IMR-90 (cell line): ENCODE results near the gene ABCC5. TPM values are rescaled to one million over a fixed set of nuclear protein-coding genes. Genes with fewer than 3 reads are reported as not detected.

ENCODE experiments used
- ATAC-seq: fragments of 200-7000 bp; cut with Tn5 transposase; 2 replicates; pipeline ENCODE4 v1.9.1; 2020; ENCODE audit warnings: low read depth, mild to moderate bottlenecking, moderate library complexity
- BruUV-seq: library from RNA; stranded (reverse); fragments of 400-500 nt; replicated peaks from 2 replicates; lab custom pipeline; 2021; lab: Mats Ljungman, UMichigan
- CTCF ChIA-PET: fragments of 300-600 bp; formaldehyde crosslinking; extraction: SDS; loops from one replicate; lab custom pipeline; 2021; ENCODE audit warnings: antibody characterized with exemption; lab: Yijun Ruan, JAX
- POLR2A ChIA-PET: fragments of 300-600 bp; sonication (Branson Sonifier 250); formaldehyde crosslinking; loops from one replicate; lab custom pipeline; 2022; ENCODE audit warnings: antibody characterized with exemption; ENCODE audit not compliant: unreplicated experiment; lab: Charles Lee
- DNase-seq: peaks from one replicate; pipeline ENCODE4 v3.0.0; 2013
- H2AFZ ChIP-seq: replicated peaks from 2 replicates; pipeline ENCODE3; 2013; ENCODE audit warnings: low read length, mild to moderate bottlenecking; ENCODE audit not compliant: poor library complexity
- H2AK5ac ChIP-seq: 2 replicates; pipeline ENCODE4 v1.6.1; 2013; ENCODE audit warnings: low read depth, low read length, inconsistent platforms
- H2AK9ac ChIP-seq: replicated peaks from 2 replicates; pipeline ENCODE3; 2013; ENCODE audit warnings: mild to moderate bottlenecking, low read depth, low read length, moderate library complexity; ENCODE audit not compliant: poor library complexity
- H2BK120ac ChIP-seq: 2 replicates; pipeline ENCODE4 v1.6.1; 2013; ENCODE audit warnings: low read depth, low read length, inconsistent platforms
- H2BK15ac ChIP-seq: 3 replicates; pipeline ENCODE4 v1.6.1; 2013; ENCODE audit warnings: low read depth, low read length, inconsistent platforms
- H2BK20ac ChIP-seq: 2 replicates; pipeline ENCODE4 v1.6.1; 2013; ENCODE audit warnings: low read depth, mild to moderate bottlenecking, inconsistent platforms, low read length, moderate library complexity
- H2BK5ac ChIP-seq: 2 replicates; pipeline ENCODE4 v1.6.1; 2013; ENCODE audit warnings: mild to moderate bottlenecking, low read depth, low read length, inconsistent platforms; ENCODE audit not compliant: poor library complexity, severe bottlenecking
- H3K14ac ChIP-seq: replicated peaks from 2 replicates; pipeline ENCODE4 v1.6.1; 2013; ENCODE audit warnings: low read depth, low read length, inconsistent platforms
- H3K18ac ChIP-seq: 2 replicates; pipeline ENCODE4 v1.6.1; 2013; ENCODE audit warnings: low read depth, low read length, control low read depth
- H3K23ac ChIP-seq: 2 replicates; pipeline ENCODE4 v1.6.1; 2013; ENCODE audit warnings: low read depth, low read length, inconsistent platforms
- H3K27ac ChIP-seq: 2 replicates; pipeline ENCODE4 v1.5.1; 2013; ENCODE audit warnings: mild to moderate bottlenecking, control low read depth, low read length; ENCODE audit not compliant: insufficient read depth
- H3K27me3 ChIP-seq: 2 replicates; pipeline ENCODE4 v1.6.1; 2013; ENCODE audit warnings: low read length; ENCODE audit not compliant: control insufficient read depth, insufficient read depth
- H3K36me3 ChIP-seq: 2 replicates; pipeline ENCODE4 v1.6.1; 2013; ENCODE audit warnings: low read length, mixed read lengths; ENCODE audit not compliant: control insufficient read depth, insufficient read depth
- H3K4ac ChIP-seq: 2 replicates; pipeline ENCODE4 v1.6.1; 2013; ENCODE audit warnings: low read depth, low read length, inconsistent platforms
- H3K4me1 ChIP-seq: 2 replicates; pipeline ENCODE4 v1.6.1; 2013; ENCODE audit warnings: low read length, mixed read lengths; ENCODE audit not compliant: control insufficient read depth, insufficient read depth
- H3K4me2 ChIP-seq: 2 replicates; pipeline ENCODE4 v1.6.1; 2013; ENCODE audit warnings: low read depth, mild to moderate bottlenecking, control low read depth, low read length, moderate library complexity
- H3K4me3 ChIP-seq: 2 replicates; pipeline ENCODE4 v1.5.1; 2013; ENCODE audit warnings: low read depth, mild to moderate bottlenecking, control low read depth, low read length, moderate library complexity; ENCODE audit not compliant: insufficient read depth
- H3K56ac ChIP-seq: 2 replicates; pipeline ENCODE4 v1.6.1; 2013; ENCODE audit warnings: low read length, inconsistent platforms; ENCODE audit not compliant: insufficient read depth; ENCODE audit errors: extremely low read depth
- H3K79me1 ChIP-seq, 2 experiments: 2 replicates each; pipeline ENCODE4 v1.6.1; 2013; ENCODE audit warnings: low read length in 2 of 2, inconsistent platforms in 1 of 2, low read depth in 1 of 2
- H3K9ac ChIP-seq: 2 replicates; pipeline ENCODE4 v1.6.1; 2013; ENCODE audit warnings: low read depth, low read length, control low read depth
- H3K9me1 ChIP-seq: 2 replicates; pipeline ENCODE4 v1.6.1; 2013; ENCODE audit warnings: low read length, inconsistent platforms; ENCODE audit not compliant: insufficient read depth
- H3K9me3 ChIP-seq: 2 replicates; pipeline ENCODE4 v1.6.1; 2013; ENCODE audit warnings: low read length; ENCODE audit not compliant: control insufficient read depth, insufficient read depth
- H4K20me1 ChIP-seq: 2 replicates; pipeline ENCODE4 v1.6.1; 2013; ENCODE audit warnings: low read length, inconsistent platforms; ENCODE audit not compliant: insufficient read depth
- H4K5ac ChIP-seq: 2 replicates; pipeline ENCODE4 v1.6.1; 2013; ENCODE audit warnings: mild to moderate bottlenecking, low read depth, low read length, control low read depth
- H4K8ac ChIP-seq, 2 experiments: 2 replicates each; pipeline ENCODE4 v1.6.1; 2013; ENCODE audit warnings: low read depth in 2 of 2, low read length in 2 of 2, control low read depth in 1 of 2, inconsistent platforms in 1 of 2
- H4K91ac ChIP-seq: 2 replicates; pipeline ENCODE4 v1.6.1; 2013; ENCODE audit warnings: low read depth, low read length, inconsistent platforms; ENCODE audit not compliant: insufficient read depth
- BHLHE40 ChIP-seq: fragments of 150-350 bp; IDR thresholded peaks from 2 replicates; pipeline ENCODE4 v1.6.1; 2016; ENCODE audit warnings: mild to moderate bottlenecking, low read depth, low read length
- CEBPB ChIP-seq: IDR thresholded peaks from 2 replicates; pipeline ENCODE4 v1.6.1; 2012; ENCODE audit warnings: low read depth, low read length, improper control_type of control experiment
- CHD1 ChIP-seq: IDR thresholded peaks from 2 replicates; pipeline ENCODE4 v1.6.1; 2012; ENCODE audit warnings: low read depth, low read length, improper control_type of control experiment
- FOS ChIP-seq: fragments of 150-350 bp; IDR thresholded peaks from 2 replicates; pipeline ENCODE4 v1.6.1; 2016; ENCODE audit warnings: low read depth, low read length
- RCOR1 ChIP-seq: IDR thresholded peaks from 2 replicates; pipeline ENCODE4 v1.6.1; 2012; ENCODE audit warnings: mild to moderate bottlenecking, low read length, improper control_type of control experiment; ENCODE audit not compliant: insufficient replicate concordance
- RFX5 ChIP-seq: IDR thresholded peaks from 2 replicates; pipeline ENCODE4 v1.8.0; 2012; ENCODE audit warnings: low read depth, mild to moderate bottlenecking, low read length, moderate library complexity
- SMC3 ChIP-seq: fragments of 150-350 bp; IDR thresholded peaks from 2 replicates; pipeline ENCODE4 v1.6.1; 2016; ENCODE audit warnings: low read depth, mild to moderate bottlenecking, antibody characterized with exemption, low read length, moderate library complexity
- WGBS, 2 experiments: methylation state at CpG; one replicate each; pipeline versions ENCODE4 v1.1.5 to v1.1.7; 2013; ENCODE audit warnings: missing lambda C conversion rate in 2 of 2; ENCODE audit not compliant: insufficient read length in 1 of 2; ENCODE audit errors: extremely low coverage in 2 of 2; 5-methylcytosine and 5-hydroxymethylcytosine counted together
- dilution Hi-C: fragments of 300-500 bp; cut with HindIII; formaldehyde crosslinking; loops from one replicate; pipeline ENCODE4 v1.14.3; 2018; ENCODE audit warnings: low sequenced_read_pairs; ENCODE audit not compliant: unreplicated experiment
- in situ Hi-C: fragments of 300-500 bp; cut with MboI; formaldehyde crosslinking; loops from 3 replicates; pipeline ENCODE4 v1.14.3; 2019; ENCODE audit warnings: low sequenced_read_pairs, inconsistent platforms, mixed read lengths
- intact Hi-C: fragments of 100-400 bp; cut with micrococcal nuclease; formaldehyde crosslinking; loops from 2 replicates; pipeline ENCODE4 v1.10.0; 2022
- polyA plus RNA-seq, 3 experiments: library from polyadenylated mRNA; depleted of rRNA; stranded (reverse); fragments of >200 nt; gene quantifications; 2 replicates each; pipeline ENCODE4 v1.2.3, GENCODE V29; 2012; ENCODE audit warnings: low replicate concordance in 1 of 3
- total RNA-seq: library from RNA; depleted of rRNA; stranded (reverse); fragments of >200 nt; gene quantifications from 2 replicates; pipeline ENCODE4 v1.2.3, GENCODE V29; 2012

ABCC5 gene
- total and polyA plus RNA-seq, 2 of the 4 experiments (the other 2 are of a cell fraction), result 8.4 to 17.7 TPM

GRCh38 chr3:183883291-183884096 is 134.2 kb downstream of the ABCC5 start (continued):
- TF ChIP-seq FOS (no peak), BHLHE40 (no peak)

- intact Hi-C loops, result loop anchor here (5.0 to 10.0 kb wide), 3 partner anchors 398 to 755 kb away; no protein-coding TSS in a partner anchor
Measured at GRCh38 chr3:183880121-183880520, 137.6 kb downstream of the ABCC5 start.

More at GRCh38 chr3:183880121-183880520, 137.6 kb downstream of the ABCC5 start:
- Histone ChIP-seq H3K18ac (no peak overlapping the region), H3K9ac (no peak overlapping the region), H2AK5ac (no peak overlapping the region), H3K14ac (no peak overlapping the region), H2BK120ac (no peak overlapping the region), H3K9me3 (no peaks in the 10 kb centered on the region), H4K91ac (no peak overlapping the region), H3K4me1 (peaks cover 4% of the 10 kb centered on the region; the same call in 1 of the 2 replicates), H3K27ac (no peak overlapping the region), H4K20me1 (peaks cover 43% of the 10 kb centered on the region), H3K4me2 (no peak overlapping the region), H3K4me3 (no peak overlapping the region), H2AK9ac (no peak overlapping the region), H3K36me3 (0 out of 2 replicates have a peak, but pooled peaks cover 1% of the 10 kb centered on the region), H3K56ac (no peak overlapping the region), H3K4ac (no peak overlapping the region), H4K8ac (no peak overlapping the region), H3K79me1 (peaks cover 14 to 71% of the 10 kb centered on the region in 2 experiments), H2BK15ac (no peak overlapping the region), H3K27me3 (no peaks in the 10 kb centered on the region), H2BK5ac (no peak overlapping the region), H3K23ac (no peak overlapping the region), H4K5ac (no peak overlapping the region), H2AFZ (no peak overlapping the region), H2BK20ac (no peak overlapping the region), H3K9me1 (peaks cover 5% of the 10 kb centered on the region)
- ChIA-PET CTCF (no interaction called here), POLR2A (no interaction called here)
- TF ChIP-seq CEBPB (no peak), RFX5 (no peak), SMC3 (no peak), FOS (no peak), CHD1 (no peak), RCOR1 (no peak)
- no TSS peak for BruUV-seq
- dilution Hi-C loops, result no loop called here
- in situ Hi-C loops, result no loop called here
- DNase-seq (no peak), ATAC-seq (no peak)
- WGBS, 2 experiments, result no CpG with 5 or more reads among the region's 9 CpGs
